ENCODE data around the gene ADGRF5. TPM values are rescaled to one million over a fixed set of nuclear protein-coding genes. Genes with fewer than 3 reads are reported as not detected.

The ADGRF5 gene
- total and polyA plus RNA-seq, 2 donors (not counting 3 experiments of a cell fraction or from before 2014, with no cell fraction given) = 26.3 to 50.0 TPM

- H3K4me3 ChIP-seq (replicated peaks in 1 of 3; ENCODE audit: insufficient read depth in 1 of 3, low read depth in 1 of 3, low read length in 3 of 3) = no peak overlapping the region
- no peaks in the 10 kb centered on the region for H3K27me3 ChIP-seq (ENCODE audit: control insufficient read depth in 2 of 2, insufficient read depth in 2 of 2, low read length in 2 of 2)
- FAIRE-seq = peak; percentile 92
- no peak overlapping the region for H3K9ac ChIP-seq (replicated peaks; ENCODE audit: extremely low read depth, insufficient read depth, low read length)
- peaks cover 0 to 4% of the 10 kb centered on the region in 2 experiments for H3K36me3 ChIP-seq (ENCODE audit: control insufficient read depth in 2 of 2, extremely low read depth in 1 of 2, insufficient read depth in 2 of 2, low read length in 2 of 2)
- ChIA-PET POLR2A (no interaction called here), CTCF (interaction anchor here (1.1 to 1.4 kb wide), 3 partner anchors 12 to 53 kb away, joined by 4 to 5 read pairs (median 5); no protein-coding TSS in a partner anchor)
- dilution Hi-C loops (cut with MboI; ENCODE audit: extremely low pct_ligation_motif_present, low sequenced_read_pairs) (no loop called here), intact Hi-C loops (cut with micrococcal nuclease) (loop anchor here (1.0 to 2.0 kb wide), 3 partner anchors 26 to 46 kb away; no protein-coding TSS in a partner anchor)
- peak overlapping the region; percentile 35 for H3K27ac ChIP-seq (ENCODE audit: insufficient read depth, low read depth, low read length)
- peaks cover 35% of the 10 kb centered on the region for H3K4me1 ChIP-seq (ENCODE audit: control insufficient read depth, extremely low read depth, insufficient read depth, low read length)
- TF ChIP-seq POLR2AphosphoS5 (IDR thresholded peaks at IDR 0.05; ENCODE audit: insufficient read depth, low read depth, low read length) (peak; percentile 25), EZH2 (IDR thresholded peaks at IDR 0.05; ENCODE audit: borderline replicate concordance, low read depth, low read length, severe bottlenecking) (no peak)
- no peaks in the 10 kb centered on the region for H3K9me1 ChIP-seq (replicated peaks; ENCODE audit: control insufficient read depth, extremely low read depth, insufficient read depth, low read length)
- no peaks in the 10 kb centered on the region for H3K79me2 ChIP-seq (ENCODE audit: control insufficient read depth, insufficient read depth, low read length)
- peak overlapping the region; percentile 8 for H3K4me2 ChIP-seq (ENCODE audit: insufficient read depth, low read length)
- H4K20me1 ChIP-seq (replicated peaks; ENCODE audit: control insufficient read depth, extremely low read depth, insufficient read depth, low read length) = no peaks in the 10 kb centered on the region
- no peaks in the 10 kb centered on the region for H3K9me3 ChIP-seq (replicated peaks; ENCODE audit: control insufficient read depth, insufficient read depth, low read length)
- H2AFZ ChIP-seq (ENCODE audit: low read depth, low read length) = no peak overlapping the region
- peak; percentile 82 for DNase-seq (ENCODE audit: low read depth, low spot score)
- no TSS peak for BruUV-seq (replicated peaks)
Observed at GRCh38 chr6:46901882-46902314, 19.8 kb downstream of the ADGRF5 start.

GRCh38 chr6:46900266-46900665, 21.5 kb downstream of the ADGRF5 start:
- Histone ChIP-seq H3K27ac (ENCODE audit: insufficient read depth, low read depth, low read length) (no peak overlapping the region), H3K4me1 (ENCODE audit: control insufficient read depth, extremely low read depth, insufficient read depth, low read length) (peaks cover 35% of the 10 kb centered on the region), H3K27me3 (ENCODE audit: control insufficient read depth in 2 of 2, insufficient read depth in 2 of 2, low read length in 2 of 2) (no peaks in the 10 kb centered on the region), H4K20me1 (replicated peaks; ENCODE audit: control insufficient read depth, extremely low read depth, insufficient read depth, low read length) (no peaks in the 10 kb centered on the region), H3K79me2 (ENCODE audit: control insufficient read depth, insufficient read depth, low read length) (no peaks in the 10 kb centered on the region), H3K9me1 (replicated peaks; ENCODE audit: control insufficient read depth, extremely low read depth, insufficient read depth, low read length) (no peaks in the 10 kb centered on the region), H2AFZ (ENCODE audit: low read depth, low read length) (no peak overlapping the region), H3K4me2 (ENCODE audit: insufficient read depth, low read length) (no peak overlapping the region), H3K4me3 (replicated peaks in 1 of 3; ENCODE audit: insufficient read depth in 1 of 3, low read depth in 1 of 3, low read length in 3 of 3) (no peak overlapping the region), H3K9me3 (replicated peaks; ENCODE audit: control insufficient read depth, insufficient read depth, low read length) (no peaks in the 10 kb centered on the region), H3K36me3 (ENCODE audit: control insufficient read depth in 2 of 2, extremely low read depth in 1 of 2, insufficient read depth in 2 of 2, low read length in 2 of 2) (peaks cover 0 to 4% of the 10 kb centered on the region in 2 experiments), H3K9ac (replicated peaks; ENCODE audit: extremely low read depth, insufficient read depth, low read length) (no peak overlapping the region)
- ChIA-PET CTCF (interaction anchor here (1.1 to 1.4 kb wide), 2 partner anchors 16 to 51 kb away, joined by 3 to 8 read pairs; no protein-coding TSS in a partner anchor), POLR2A (no interaction called here)
- dilution Hi-C loops (cut with MboI; ENCODE audit: extremely low pct_ligation_motif_present, low sequenced_read_pairs) = no loop called here
- no peak for TF ChIP-seq MYC (IDR thresholded peaks at IDR 0.05; ENCODE audit: low read depth, low read length)
- no TSS peak for BruUV-seq (replicated peaks)
- DNase-seq (ENCODE audit: low read depth, low spot score) = no peak
- intact Hi-C loops (cut with micrococcal nuclease) = no loop called here
- no peak for FAIRE-seq
